Hypothalamus (tissue), 51 donors: ENCODE measurements around the gene CUZD1.

Source experiments
- DNase-seq, 51 donors: peaks; one replicate each; lab custom pipeline; 2025; lab: John Stamatoyannopoulos, UW

CUZD1 gene

DNA sequence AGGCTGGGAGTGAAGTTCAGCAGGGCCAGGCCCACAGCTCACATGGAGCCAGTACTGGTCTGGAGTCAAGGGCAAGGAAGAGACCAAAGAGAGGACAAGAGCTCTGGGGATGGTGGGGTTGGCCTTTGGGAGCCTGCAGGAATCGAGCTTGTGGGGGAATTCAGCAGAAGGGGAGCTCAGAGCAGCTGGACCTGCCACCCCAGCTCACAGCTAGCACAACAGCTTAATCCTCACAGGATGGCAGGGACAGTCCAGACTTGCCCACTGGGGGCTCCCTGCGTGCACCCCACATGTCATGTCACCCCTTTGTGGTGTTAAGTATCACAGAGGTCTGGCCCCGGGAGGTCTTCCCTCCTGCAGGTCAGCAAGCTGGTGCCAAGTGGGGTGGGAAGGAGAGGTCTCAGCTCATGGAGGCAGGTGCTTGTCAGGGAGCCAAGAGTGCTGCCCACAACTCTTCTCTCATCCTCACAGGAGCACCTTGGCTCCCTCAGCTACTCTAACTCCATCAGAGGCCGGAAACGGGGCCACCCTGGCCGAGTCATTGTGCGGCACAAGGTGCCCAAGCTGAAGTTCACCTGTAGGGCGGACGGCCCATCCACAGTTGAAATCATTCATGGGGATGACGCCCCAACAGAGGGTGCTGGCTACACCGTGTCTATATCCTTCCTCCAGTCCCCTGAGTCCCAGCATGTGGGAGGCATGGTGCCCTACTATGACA is 22.5 kb downstream of the CUZD1 start:
- DNase-seq: no peak

DNA sequence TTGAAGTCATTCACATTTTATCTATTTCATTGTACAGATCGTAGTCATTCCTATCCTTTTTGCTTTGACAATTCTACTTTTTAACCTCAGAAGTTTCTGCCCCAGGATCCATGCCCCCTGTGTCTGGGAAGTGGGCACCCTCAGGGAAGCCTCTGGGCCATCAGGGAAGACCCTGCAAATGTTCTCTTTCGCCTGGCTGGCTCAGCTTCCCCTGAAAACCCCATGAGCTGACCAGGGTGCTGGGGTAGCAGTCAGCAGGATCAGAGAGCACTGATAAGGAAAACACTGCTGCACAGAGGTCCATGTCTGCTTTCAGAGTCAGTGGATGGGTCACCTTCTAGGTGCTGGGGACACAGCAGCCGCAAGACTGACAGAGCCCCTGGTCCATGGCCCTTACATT is 23.8 kb downstream of the CUZD1 start:
- no peak for DNase-seq

DNA sequence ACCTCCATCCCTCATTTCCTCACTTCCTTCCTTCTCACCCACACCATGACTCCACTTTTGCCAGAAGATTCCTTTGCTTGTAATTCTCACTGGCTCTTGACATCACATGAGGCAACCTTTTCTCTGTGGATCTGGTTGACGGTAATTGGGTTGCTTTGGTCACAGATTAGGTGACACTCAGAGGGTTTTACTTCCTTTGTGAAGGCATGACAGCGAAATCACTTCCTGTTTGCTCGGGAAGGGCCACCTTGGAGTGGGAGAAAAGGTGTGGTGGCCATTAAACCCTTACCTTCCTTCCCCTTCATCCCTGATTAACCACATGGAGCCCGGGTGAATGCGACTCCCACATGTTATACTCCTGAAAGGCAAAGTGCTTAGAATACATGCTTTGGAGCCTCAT is 30.2 kb downstream of the CUZD1 start:
- DNase-seq: no peak

DNA sequence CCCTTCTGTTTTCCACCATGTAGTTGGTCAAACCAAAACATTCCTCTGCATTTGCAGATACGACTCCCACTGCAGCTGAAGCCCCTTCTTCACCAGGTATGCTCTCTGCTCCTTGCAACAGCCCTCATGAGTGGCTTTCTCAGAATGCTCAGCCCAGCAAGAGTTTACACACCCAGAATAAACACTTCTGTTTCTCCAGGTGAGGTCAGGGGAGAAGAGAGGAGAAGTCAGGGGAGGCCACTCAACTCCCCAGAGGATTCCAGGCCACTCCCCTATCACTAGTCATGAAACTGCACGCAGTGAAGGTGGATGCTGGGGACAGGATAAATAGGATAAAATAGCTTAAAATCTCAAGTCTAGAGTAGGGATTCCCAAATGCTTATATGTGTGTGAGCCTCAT is 31.2 kb downstream of the CUZD1 start:
- DNase-seq: no peak

DNA sequence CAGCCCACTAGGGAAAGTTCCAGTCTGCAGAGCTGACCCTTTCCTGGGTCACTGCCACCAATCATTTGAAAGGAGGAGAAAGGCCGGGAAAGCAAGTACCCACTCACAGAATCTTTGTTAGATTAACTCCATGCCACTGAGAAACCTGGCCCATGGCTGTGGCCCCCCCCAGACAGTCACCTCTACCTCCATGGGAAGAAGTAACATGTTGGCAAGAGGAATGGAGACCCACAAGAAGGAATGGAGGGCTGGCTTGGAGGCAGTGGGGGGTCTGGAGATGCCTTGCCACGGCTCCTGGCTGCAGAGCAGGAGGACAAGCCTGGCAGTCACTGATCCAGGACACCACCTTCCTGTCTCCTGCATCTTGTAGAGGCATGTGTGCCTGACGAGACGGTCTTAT is 32.9 kb downstream of the CUZD1 start:
- no peak for DNase-seq

DNA sequence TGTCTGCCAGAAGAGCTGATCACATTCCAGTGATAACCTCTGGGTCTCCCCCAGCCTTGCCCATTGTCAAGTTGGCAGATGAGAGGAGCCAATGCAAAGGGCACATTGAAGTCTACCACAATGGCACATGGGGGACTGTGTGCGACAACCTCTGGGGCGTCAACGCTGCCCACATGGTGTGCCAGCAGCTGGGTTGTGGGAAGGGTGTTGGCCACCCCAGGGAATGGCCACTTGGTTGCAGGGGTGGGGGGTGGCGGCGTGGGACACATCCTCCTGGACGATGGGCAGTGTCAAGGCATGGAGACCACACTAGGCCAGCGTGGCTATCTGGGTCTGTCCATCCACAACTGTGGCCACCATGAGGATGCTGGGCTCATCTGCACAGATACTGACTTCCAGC is 43.4 kb downstream of the CUZD1 start:
- DNase-seq: no peak

DNA sequence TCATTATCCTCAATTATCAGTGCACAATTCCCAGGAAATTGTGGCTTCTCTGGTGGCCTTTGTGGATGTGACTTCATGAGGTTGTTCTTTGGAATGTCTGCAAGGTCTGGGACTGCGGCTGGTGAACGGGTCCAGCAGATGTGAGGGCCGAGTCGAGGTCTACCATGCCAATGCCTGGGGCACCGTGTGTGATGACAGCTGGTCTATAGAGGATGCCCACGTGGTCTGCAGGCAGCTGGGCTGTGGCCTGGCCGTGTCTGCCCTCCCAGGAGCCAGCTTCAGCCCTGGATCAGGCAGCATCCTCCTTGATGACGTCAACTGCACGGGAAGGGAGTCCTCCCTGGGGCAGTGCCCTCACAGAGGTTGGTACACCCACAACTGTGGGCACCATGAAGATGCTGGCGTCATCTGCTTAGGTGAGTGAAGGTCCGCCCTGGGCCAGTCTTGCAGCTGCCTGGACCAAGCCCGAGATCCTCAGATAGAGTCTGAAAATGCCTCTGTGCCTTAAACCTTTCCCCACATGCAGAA is 46.9 kb downstream of the CUZD1 start:
- DNase-seq: no peak

DNA sequence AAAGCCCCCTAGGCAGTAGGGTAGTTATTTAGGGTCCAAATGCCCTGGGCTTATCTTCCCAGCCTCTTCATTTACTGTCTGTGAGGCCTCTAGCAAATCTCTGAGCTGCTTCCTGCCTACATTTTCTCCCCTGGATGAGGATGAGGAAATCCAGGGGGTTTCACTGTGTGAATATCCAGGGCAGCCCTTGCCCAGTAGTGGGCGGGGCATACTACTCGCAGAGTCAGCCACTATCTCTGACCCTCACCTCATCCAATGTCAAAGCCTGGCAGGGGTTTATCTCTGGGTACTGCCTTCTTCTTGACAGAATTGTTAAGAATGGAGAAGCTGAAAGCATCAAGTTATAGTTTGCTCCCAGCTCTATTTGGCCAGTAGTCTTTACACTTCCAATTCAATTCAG is 48.9 kb downstream of the CUZD1 start:
- no peak for DNase-seq

DNA sequence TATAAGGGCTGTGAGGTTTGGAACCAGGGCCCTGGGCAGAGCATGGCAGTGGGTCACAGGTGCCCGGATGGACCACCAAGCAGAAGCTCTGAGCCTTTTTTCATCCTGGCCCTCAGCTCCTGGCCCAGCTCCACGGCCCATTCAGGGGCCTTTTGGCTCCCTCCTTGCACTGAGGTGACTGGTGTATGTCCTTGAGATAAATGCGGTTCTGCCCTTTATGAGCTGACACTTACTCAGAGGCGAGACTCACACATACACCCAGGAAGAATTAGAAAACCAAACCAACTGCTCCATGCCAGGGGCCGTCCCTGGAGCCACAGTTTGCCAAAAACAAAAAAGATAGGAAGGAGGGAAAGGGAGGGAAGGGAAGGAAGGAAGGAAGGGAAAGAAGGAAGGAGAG is 49.7 kb downstream of the CUZD1 start:
- no peak for DNase-seq

DNA sequence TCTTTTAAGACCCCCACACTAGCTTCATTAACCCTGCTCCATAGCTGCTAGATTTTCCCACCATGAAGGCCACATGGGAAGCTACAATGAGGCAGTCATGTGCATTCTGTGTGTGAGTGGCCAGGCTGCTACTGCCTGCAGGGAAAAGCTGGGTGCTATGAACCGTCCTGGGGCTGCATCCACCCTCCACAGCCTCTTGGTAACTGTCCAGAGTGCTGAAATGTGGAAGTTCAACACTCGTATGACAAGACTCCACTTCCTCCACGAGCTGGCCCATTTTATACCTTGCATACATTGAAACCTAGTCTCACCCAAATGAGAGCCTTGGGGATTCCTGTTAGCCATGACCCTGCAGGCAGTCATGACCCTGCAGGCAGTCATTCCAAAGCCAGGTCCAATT is 59.4 kb downstream of the CUZD1 start:
- peak in 4 of 51 donors; percentile 1 to 12 (median 8) for DNase-seq

DNA sequence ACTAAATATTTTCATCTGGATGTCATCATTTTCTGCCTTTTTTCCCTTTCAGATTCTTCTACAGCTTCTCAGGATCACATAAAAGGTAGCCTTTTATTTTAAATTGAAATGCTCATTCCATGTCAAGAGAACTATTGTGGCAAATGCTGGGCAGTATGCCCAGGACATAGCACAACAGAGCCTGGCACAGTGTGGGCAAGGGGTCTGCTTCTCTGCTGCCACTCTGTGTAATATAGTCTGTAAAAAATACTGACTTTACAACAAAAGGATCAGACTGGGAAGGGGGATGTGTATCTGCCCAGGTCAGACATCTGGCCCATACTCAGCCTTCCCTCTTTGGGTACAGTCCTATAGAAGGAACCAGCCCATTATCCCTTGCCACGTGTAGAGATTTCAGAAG is 62.7 kb downstream of the CUZD1 start:
- DNase-seq: peak in 33 of 51 donors; percentile 2 to 66 (median 23)
